Neuron (in vitro differentiated cells): ENCODE results near the gene LRRC4C.

ENCODE experiments used
- H2AFZ ChIP-seq: one replicate; pipeline ENCODE4 v1.6.1; 2013; ENCODE audit warnings: low read depth, mild to moderate bottlenecking, inconsistent platforms, low read length, moderate library complexity
- H3K27me3 ChIP-seq: one replicate; pipeline ENCODE4 v1.6.1; 2013; ENCODE audit warnings: low read length; ENCODE audit not compliant: insufficient read depth
- H3K36me3 ChIP-seq: one replicate; pipeline ENCODE4 v1.6.1; 2013; ENCODE audit warnings: low read length; ENCODE audit not compliant: insufficient read depth
- H3K4me1 ChIP-seq: one replicate; pipeline ENCODE4 v1.6.1; 2013; ENCODE audit warnings: low read length; ENCODE audit not compliant: insufficient read depth
- H3K4me3 ChIP-seq: 2 replicates; pipeline ENCODE4 v1.5.1; 2013; ENCODE audit warnings: mild to moderate bottlenecking, low read length, moderate library complexity
- H3K9me3 ChIP-seq: one replicate; pipeline ENCODE4 v1.6.1; 2013; ENCODE audit warnings: low read length

Gene LRRC4C

GRCh38 chr11:40797981-40798380, 661.5 kb downstream of the LRRC4C start:
- no peaks in the 10 kb centered on the region for H3K9me3 ChIP-seq
- no peaks in the 10 kb centered on the region for H3K27me3 ChIP-seq
- no peak overlapping the region for H2AFZ ChIP-seq
- no peaks in the 10 kb centered on the region for H3K36me3 ChIP-seq
- no peak overlapping the region for H3K4me3 ChIP-seq
- H3K4me1 ChIP-seq = peaks cover 12% of the 10 kb centered on the region

- Histone ChIP-seq H2AFZ (peak overlapping the region; percentile 87), H3K4me1 (peaks cover 9% of the 10 kb centered on the region), H3K27me3 (no peaks in the 10 kb centered on the region), H3K36me3 (no peaks in the 10 kb centered on the region), H3K9me3 (no peaks in the 10 kb centered on the region), H3K4me3 (peak overlapping the region; percentile 3)
Measured at GRCh38 chr11:40787224-40787623, 672.2 kb downstream of the LRRC4C start.

GRCh38 chr11:40763046-40763445, 696.4 kb downstream of the LRRC4C start:
- Histone ChIP-seq H3K9me3 (no peaks in the 10 kb centered on the region), H3K27me3 (no peaks in the 10 kb centered on the region), H3K4me3 (no peak overlapping the region), H3K36me3 (no peaks in the 10 kb centered on the region), H2AFZ (no peak overlapping the region), H3K4me1 (no peaks in the 10 kb centered on the region)

- Histone ChIP-seq H3K9me3 (no peaks in the 10 kb centered on the region), H3K27me3 (no peaks in the 10 kb centered on the region), H3K4me3 (no peak overlapping the region), H3K36me3 (no peaks in the 10 kb centered on the region), H2AFZ (no peak overlapping the region), H3K4me1 (no peaks in the 10 kb centered on the region)
Measured at GRCh38 chr11:40759341-40759740, 700.1 kb downstream of the LRRC4C start.

- Histone ChIP-seq H3K4me3 (no peak overlapping the region), H2AFZ (no peak overlapping the region), H3K4me1 (no peaks in the 10 kb centered on the region), H3K9me3 (no peaks in the 10 kb centered on the region), H3K36me3 (no peaks in the 10 kb centered on the region), H3K27me3 (no peaks in the 10 kb centered on the region)
Measured at GRCh38 chr11:40754297-40754696, 705.2 kb downstream of the LRRC4C start.

GRCh38 chr11:40746282-40746681, 713.2 kb downstream of the LRRC4C start:
- Histone ChIP-seq H3K4me3 (no peak overlapping the region), H3K9me3 (no peaks in the 10 kb centered on the region), H3K36me3 (no peaks in the 10 kb centered on the region), H2AFZ (no peak overlapping the region), H3K27me3 (no peaks in the 10 kb centered on the region), H3K4me1 (no peaks in the 10 kb centered on the region)

- Histone ChIP-seq H2AFZ (no peak overlapping the region), H3K9me3 (no peaks in the 10 kb centered on the region), H3K27me3 (no peaks in the 10 kb centered on the region), H3K4me1 (no peaks in the 10 kb centered on the region), H3K4me3 (no peak overlapping the region), H3K36me3 (no peaks in the 10 kb centered on the region)
Measured at GRCh38 chr11:40732132-40732531, 727.3 kb downstream of the LRRC4C start.

GRCh38 chr11:40722179-40722795, 737.2 kb downstream of the LRRC4C start:
- Histone ChIP-seq H2AFZ (peak overlapping the region; percentile 80), H3K4me1 (peaks cover 10% of the 10 kb centered on the region), H3K4me3 (no peak overlapping the region), H3K36me3 (no peaks in the 10 kb centered on the region), H3K9me3 (no peaks in the 10 kb centered on the region), H3K27me3 (no peaks in the 10 kb centered on the region)

- no peaks in the 10 kb centered on the region for H3K9me3 ChIP-seq
- no peaks in the 10 kb centered on the region for H3K36me3 ChIP-seq
- peak overlapping the region; percentile 12 for H3K4me3 ChIP-seq
- H3K4me1 ChIP-seq = peaks cover 23% of the 10 kb centered on the region
- H3K27me3 ChIP-seq = no peaks in the 10 kb centered on the region
- H2AFZ ChIP-seq = peak overlapping the region; percentile 9
Measured at GRCh38 chr11:40716344-40717130, 742.9 kb downstream of the LRRC4C start.

- no peaks in the 10 kb centered on the region for H3K36me3 ChIP-seq
- peaks cover 4% of the 10 kb centered on the region for H3K9me3 ChIP-seq
- H3K27me3 ChIP-seq = no peaks in the 10 kb centered on the region
- H3K4me3 ChIP-seq = no peak overlapping the region
- peaks cover 17% of the 10 kb centered on the region for H3K4me1 ChIP-seq
- H2AFZ ChIP-seq = no peak overlapping the region
Measured at GRCh38 chr11:40713083-40713482, 746.4 kb downstream of the LRRC4C start.

GRCh38 chr11:40701027-40701426, 758.4 kb downstream of the LRRC4C start:
- Histone ChIP-seq H2AFZ (no peak overlapping the region), H3K36me3 (no peaks in the 10 kb centered on the region), H3K4me3 (no peak overlapping the region), H3K4me1 (peaks cover 3% of the 10 kb centered on the region), H3K27me3 (no peaks in the 10 kb centered on the region), H3K9me3 (no peaks in the 10 kb centered on the region)

- no peaks in the 10 kb centered on the region for H3K27me3 ChIP-seq
- H3K4me3 ChIP-seq = no peak overlapping the region
- H3K4me1 ChIP-seq = peaks cover 14% of the 10 kb centered on the region
- no peak overlapping the region for H2AFZ ChIP-seq
- no peaks in the 10 kb centered on the region for H3K36me3 ChIP-seq
- H3K9me3 ChIP-seq = no peaks in the 10 kb centered on the region
Measured at GRCh38 chr11:40689823-40690222, 769.6 kb downstream of the LRRC4C start.

- H3K9me3 ChIP-seq = no peaks in the 10 kb centered on the region
- H3K4me3 ChIP-seq = no peak overlapping the region
- H3K4me1 ChIP-seq = peaks cover 14% of the 10 kb centered on the region
- H3K36me3 ChIP-seq = no peaks in the 10 kb centered on the region
- no peaks in the 10 kb centered on the region for H3K27me3 ChIP-seq
- H2AFZ ChIP-seq = no peak overlapping the region
Measured at GRCh38 chr11:40688369-40688768, 771.1 kb downstream of the LRRC4C start.
